Fibroblast of villous mesenchyme (primary cell): ENCODE measurements around the gene SCN9A. TPM values are rescaled to one million over a fixed set of nuclear protein-coding genes. Genes with fewer than 3 reads are reported as not detected.

Experiments
- DNase-seq: peaks from one replicate; pipeline ENCODE4 v3.0.0-alpha.2; 2010; ENCODE audit warnings: low read depth
- H3K4me3 ChIP-seq: 2 replicates; pipeline ENCODE4 v1.5.1; 2011; ENCODE audit warnings: low read depth, mild to moderate bottlenecking, low read length
- CTCF ChIP-seq: IDR thresholded peaks from 2 replicates; pipeline ENCODE4 v1.5.1; 2012; ENCODE audit warnings: low read depth, mild to moderate bottlenecking, low read length; ENCODE audit not compliant: insufficient read depth
- total RNA-seq: library from RNA; depleted of rRNA; stranded (reverse); fragments of >200 nt; gene quantifications from 2 replicates; pipeline ENCODE4 v1.2.3, GENCODE V29; 2012

The SCN9A gene
- 43.5 and 72.1 TPM in 2 replicates for total RNA-seq

- peak; percentile 47 for DNase-seq
- no peak for TF ChIP-seq CTCF
- H3K4me3 ChIP-seq, result peak within 1 kb of the TSS; percentile 63
Observed at GRCh38 chr2:166375736-166376487, at the start of gene SCN9A. SCN9A (minus strand) TSS chr2:166375944; CDS start chr2:166311756, 64,188 bp downstream.

GRCh38 chr2:166424841-166425240, 49.1 kb upstream of the SCN9A start:
- DNase-seq, result no peak
- no peak for TF ChIP-seq CTCF

GRCh38 chr2:166419616-166419934, 43.8 kb upstream of the SCN9A start:
- peak; percentile 53 for DNase-seq
- peak; percentile 51 for TF ChIP-seq CTCF
- no peak overlapping the region for H3K4me3 ChIP-seq

More at GRCh38 chr2:166424841-166425240, 49.1 kb upstream of the SCN9A start:
- no peak overlapping the region for H3K4me3 ChIP-seq

GRCh38 chr2:166418853-166419615, 43.3 kb upstream of the SCN9A start:
- no peak for TF ChIP-seq CTCF
- H3K4me3 ChIP-seq, result no peak overlapping the region
- no peak for DNase-seq

GRCh38 chr2:166417669-166418068, 41.9 kb upstream of the SCN9A start:
- no peak for TF ChIP-seq CTCF
- peak; percentile 41 for DNase-seq
- H3K4me3 ChIP-seq, result no peak overlapping the region

- no peak for DNase-seq
- H3K4me3 ChIP-seq, result no peak overlapping the region
- no peak for TF ChIP-seq CTCF
Observed at GRCh38 chr2:166413255-166413654, 37.5 kb upstream of the SCN9A start.
